ENCODE data around the gene QSOX2. TPM values are rescaled to one million over a fixed set of nuclear protein-coding genes. Genes with fewer than 3 reads are reported as not detected.
A peak's percentile ranks its signal among the peaks of the same experiment; 100 is the strongest.

The QSOX2 gene
- polyA plus RNA-seq, 2 of the 4 experiments (the other 2 are of a cell fraction) = 22.3 to 30.2 TPM

GRCh38 chr9:136201609-136202453 lies 43.8 kb downstream of the QSOX2 start:
- no peak for FAIRE-seq
- TF ChIP-seq CBX8 (IDR thresholded peaks at IDR 0.05) = no peak
- TF ChIP-seq REST (IDR thresholded peaks at IDR 0.05) = peak; percentile 88
- Histone ChIP-seq H3K4me2 (no peak overlapping the region), H3K4me1 (peaks cover 10% of the 10 kb centered on the region; the same call in 1 of the 3 replicates), H3K4me3 (no peak overlapping the region), H3K27ac (no peak overlapping the region), H3K9me3 (no peaks in the 10 kb centered on the region)
- ChIA-PET POLR2A (no interaction called here), CTCF (interaction anchor here (0.7 to 2.9 kb wide), 3 partner anchors 24 to 235 kb away, joined by 3 to 14 read pairs (median 4); no protein-coding TSS in a partner anchor)
- WGBS (ENCODE audit: missing lambda C conversion rate) = 34% methylated on average over 26 of the region's 85 CpGs
- DNase-seq (ENCODE audit: low read depth in 1 of 2, low spot score in 1 of 2) = no peak
- peak; percentile 27 to 41; a peak in 3 of 6 replicates for ATAC-seq

GRCh38 chr9:136201174-136201573 lies 44.4 kb downstream of the QSOX2 start:
- no peak overlapping the region for H3K27ac ChIP-seq
- ChIA-PET POLR2A (no interaction called here), CTCF (interaction anchor here (0.7 to 2.9 kb wide), 2 partner anchors 24 to 476 kb away, joined by 3 to 14 read pairs; no protein-coding TSS in a partner anchor)
- H3K4me1 ChIP-seq = peaks cover 10% of the 10 kb centered on the region; the same call in 1 of the 3 replicates
- no peak overlapping the region for H3K4me3 ChIP-seq
- ATAC-seq = no peak
- 20% methylated on average over 3 of the region's 13 CpGs for WGBS (ENCODE audit: missing lambda C conversion rate)
- TF ChIP-seq MAZ (IDR thresholded peaks at IDR 0.05; ENCODE audit: borderline replicate concordance, low read depth, low read length) (no peak), E2F6 (IDR thresholded peaks at IDR 0.05; ENCODE audit: borderline replicate concordance, low read depth) (0 out of 2 replicates have a peak, but pooled peaks have one; percentile 32)
- no peak for FAIRE-seq
- DNase-seq (ENCODE audit: low read depth in 1 of 2, low spot score in 1 of 2) = no peak
- H3K9me3 ChIP-seq = no peaks in the 10 kb centered on the region
- no peak overlapping the region for H3K4me2 ChIP-seq

GRCh38 chr9:136200424-136200823 lies 45.2 kb downstream of the QSOX2 start:
- no peak overlapping the region for H3K4me2 ChIP-seq
- H3K9me3 ChIP-seq = no peaks in the 10 kb centered on the region
- ChIA-PET POLR2A (interaction anchor here (0.6 kb wide), 1 partner anchor 951 kb away, joined by 9 read pairs; no protein-coding TSS in a partner anchor), CTCF (interaction anchor here (0.7 to 2.9 kb wide), 2 partner anchors 25 to 476 kb away, joined by 3 to 14 read pairs; no protein-coding TSS in a partner anchor)
- ATAC-seq = no peak
- WGBS (ENCODE audit: missing lambda C conversion rate) = 17% methylated on average over 11 of the region's 19 CpGs
- DNase-seq (ENCODE audit: low read depth in 1 of 2, low spot score in 1 of 2) = no peak
- TF ChIP-seq CBX2 (IDR thresholded peaks at IDR 0.05; ENCODE audit: borderline replicate concordance, low read depth) = no peak
- peaks cover 10% of the 10 kb centered on the region; the same call in 1 of the 3 replicates for H3K4me1 ChIP-seq
- no peak overlapping the region for H3K4me3 ChIP-seq
- no peak for FAIRE-seq
- no peak overlapping the region for H3K27ac ChIP-seq

GRCh38 chr9:136199391-136200288 lies 46.0 kb downstream of the QSOX2 start:
- no peak overlapping the region for H3K4me3 ChIP-seq
- FAIRE-seq = no peak
- POLR2A ChIA-PET = no interaction called here
- no peak overlapping the region for H3K27ac ChIP-seq
- no peak overlapping the region for H3K4me2 ChIP-seq
- CTCF ChIA-PET = no interaction called here
- H3K9me3 ChIP-seq = no peaks in the 10 kb centered on the region
- H3K4me1 ChIP-seq = peaks cover 10% of the 10 kb centered on the region; the same call in 1 of the 3 replicates
- no peak for DNase-seq (ENCODE audit: low read depth in 1 of 2, low spot score in 1 of 2)
- WGBS (ENCODE audit: missing lambda C conversion rate) = 69% methylated on average over 63 of the region's 71 CpGs
- no peak for ATAC-seq
- TF ChIP-seq RAD21 (conservative IDR thresholded peaks at IDR 0.05 in 1 of 2, IDR thresholded peaks at IDR 0.05 in 1 of 2) = no peak
- TF ChIP-seq JUNB (IDR thresholded peaks at IDR 0.05) = no peak
- TF ChIP-seq NPAS2 (CRISPR knock-in tag; IDR thresholded peaks at IDR 0.05; ENCODE audit: borderline replicate concordance) = no peak
- TF ChIP-seq ZNF302 (CRISPR knock-in tag; IDR thresholded peaks at IDR 0.05) = no peak
- TF ChIP-seq HOXB13 (CRISPR knock-in tag; IDR thresholded peaks at IDR 0.05; ENCODE audit: low read depth) = no peak
- no peak for TF ChIP-seq CEBPB (IDR thresholded peaks at IDR 0.05)
- TF ChIP-seq EHMT2 (IDR thresholded peaks at IDR 0.05; ENCODE audit: low read depth) = no peak
- TF ChIP-seq MAFK (IDR thresholded peaks at IDR 0.05; ENCODE audit: partially characterized antibody) = no peak
- no peak for TF ChIP-seq ZSCAN20 (CRISPR knock-in tag; IDR thresholded peaks at IDR 0.05)
- TF ChIP-seq PBX3 (IDR thresholded peaks at IDR 0.05) = no peak
- TF ChIP-seq ELK1 (IDR thresholded peaks at IDR 0.05; ENCODE audit: low read depth, low read length) = no peak
- no peak for TF ChIP-seq KDM5A (IDR thresholded peaks at IDR 0.05)
- no peak for TF ChIP-seq JUN (IDR thresholded peaks at IDR 0.05)
- no peak for TF ChIP-seq MYC (IDR thresholded peaks at IDR 0.05; ENCODE audit: borderline replicate concordance, low read length)
